GM19467 (cell line): ENCODE measurements around the gene FOXA1.

ENCODE experiments used
- ATAC-seq: cut with Tn5 transposase; IDR thresholded peaks from one replicate; pipeline ENCODE4 v1.9.1; 2021; ENCODE audit warnings: mild to moderate bottlenecking, moderate library complexity; ENCODE audit not compliant: unreplicated experiment

FOXA1 gene

DNA sequence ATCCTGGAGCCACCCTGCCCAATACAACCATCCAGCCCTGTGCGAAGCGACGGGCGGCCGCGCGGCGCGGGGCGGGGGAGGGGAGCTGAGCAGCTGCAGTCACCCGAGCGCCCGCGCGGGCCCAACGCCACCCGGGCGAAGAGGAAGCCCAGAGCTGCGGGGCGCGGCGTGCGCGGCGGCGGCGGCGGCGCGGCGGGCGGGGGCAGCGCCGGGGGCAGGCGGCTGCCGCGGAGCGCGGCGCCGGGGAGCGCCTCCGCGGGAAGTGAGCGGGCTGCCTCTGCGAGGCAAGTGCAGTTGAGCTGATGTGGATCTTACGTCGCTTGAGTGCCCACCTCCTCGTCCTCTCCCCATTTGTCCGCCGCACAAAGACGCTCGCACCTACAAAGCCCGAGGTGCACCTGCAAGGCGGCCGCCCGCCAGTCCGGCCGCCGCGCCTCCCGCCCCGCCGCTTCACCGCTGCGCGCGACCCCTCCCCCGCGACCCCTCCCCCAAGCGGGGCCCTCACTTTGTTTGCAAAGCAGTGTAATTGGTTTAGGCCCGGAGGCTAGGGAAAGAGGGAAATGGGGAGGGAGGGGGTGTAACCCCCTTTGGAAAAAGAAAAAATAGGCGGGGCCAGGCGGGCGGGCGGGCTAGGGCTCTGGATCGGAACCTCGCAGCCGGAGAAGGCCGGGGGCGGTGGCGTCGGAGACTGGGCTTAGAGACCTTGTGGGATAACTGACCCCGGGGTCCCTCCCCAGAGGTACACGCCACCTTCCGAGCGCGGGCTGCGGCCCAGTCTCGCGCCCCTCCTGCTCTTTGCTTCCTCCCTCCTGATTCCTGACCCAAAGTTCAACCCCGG, at the start of gene FOXA1, which contains the start of gene TTC6:
FOXA1 (minus strand) TSS at position 279 of the 838 bp plus-strand sequence; CDS start at position 2, 277 bp downstream.
TTC6 (plus strand) TSS at position 659 of the 838 bp plus-strand sequence. CDS start 26,436 bp downstream, outside the sequence.
- no peak for ATAC-seq

- no peak for ATAC-seq
Observed at GRCh38 chr14:37643701-37644100, 48.7 kb upstream of the FOXA1 start.

DNA sequence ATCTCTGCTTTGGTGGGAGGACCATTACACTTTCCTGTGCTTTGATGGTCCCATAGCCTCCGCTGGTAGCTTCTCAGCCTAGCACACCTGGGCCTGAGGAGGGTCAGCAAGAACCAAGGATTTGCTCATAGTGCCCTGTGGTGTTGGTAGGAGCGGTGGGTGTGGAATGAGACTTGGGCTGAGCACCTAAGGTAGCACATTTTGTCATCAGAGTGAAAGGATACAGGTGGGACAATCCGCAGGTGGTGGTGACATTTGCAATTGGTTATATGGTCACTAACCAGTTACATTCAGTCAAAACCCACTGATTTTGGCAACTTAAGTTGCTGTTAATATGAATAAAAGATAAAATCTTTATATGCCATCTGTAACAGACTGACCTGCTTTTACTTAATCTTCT, 47.1 kb upstream of the FOXA1 start:
- no peak for ATAC-seq

GRCh38 chr14:37641117-37641516, 46.1 kb upstream of the FOXA1 start:
- ATAC-seq, result no peak

- no peak for ATAC-seq
Observed at GRCh38 chr14:37638599-37638998, 43.5 kb upstream of the FOXA1 start.

DNA sequence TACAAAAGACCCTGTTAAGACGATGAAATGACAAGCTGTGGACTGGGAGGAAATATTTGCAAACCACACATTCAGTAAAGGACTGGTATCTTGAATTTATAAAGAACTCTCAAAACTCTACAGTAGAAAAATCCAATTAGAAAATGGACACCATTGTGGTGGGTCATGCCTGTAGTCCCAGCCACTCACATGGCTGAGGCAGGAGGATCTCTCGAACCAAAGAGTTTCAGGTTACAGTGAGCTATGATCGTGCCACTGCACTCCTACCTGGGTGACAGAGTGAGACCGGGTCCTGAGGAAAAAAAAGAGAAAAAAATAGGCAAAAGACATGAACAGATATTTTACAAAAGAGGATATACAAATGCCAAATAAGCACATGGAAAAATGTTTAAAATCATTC, 42.3 kb upstream of the FOXA1 start:
- ATAC-seq, result no peak

DNA sequence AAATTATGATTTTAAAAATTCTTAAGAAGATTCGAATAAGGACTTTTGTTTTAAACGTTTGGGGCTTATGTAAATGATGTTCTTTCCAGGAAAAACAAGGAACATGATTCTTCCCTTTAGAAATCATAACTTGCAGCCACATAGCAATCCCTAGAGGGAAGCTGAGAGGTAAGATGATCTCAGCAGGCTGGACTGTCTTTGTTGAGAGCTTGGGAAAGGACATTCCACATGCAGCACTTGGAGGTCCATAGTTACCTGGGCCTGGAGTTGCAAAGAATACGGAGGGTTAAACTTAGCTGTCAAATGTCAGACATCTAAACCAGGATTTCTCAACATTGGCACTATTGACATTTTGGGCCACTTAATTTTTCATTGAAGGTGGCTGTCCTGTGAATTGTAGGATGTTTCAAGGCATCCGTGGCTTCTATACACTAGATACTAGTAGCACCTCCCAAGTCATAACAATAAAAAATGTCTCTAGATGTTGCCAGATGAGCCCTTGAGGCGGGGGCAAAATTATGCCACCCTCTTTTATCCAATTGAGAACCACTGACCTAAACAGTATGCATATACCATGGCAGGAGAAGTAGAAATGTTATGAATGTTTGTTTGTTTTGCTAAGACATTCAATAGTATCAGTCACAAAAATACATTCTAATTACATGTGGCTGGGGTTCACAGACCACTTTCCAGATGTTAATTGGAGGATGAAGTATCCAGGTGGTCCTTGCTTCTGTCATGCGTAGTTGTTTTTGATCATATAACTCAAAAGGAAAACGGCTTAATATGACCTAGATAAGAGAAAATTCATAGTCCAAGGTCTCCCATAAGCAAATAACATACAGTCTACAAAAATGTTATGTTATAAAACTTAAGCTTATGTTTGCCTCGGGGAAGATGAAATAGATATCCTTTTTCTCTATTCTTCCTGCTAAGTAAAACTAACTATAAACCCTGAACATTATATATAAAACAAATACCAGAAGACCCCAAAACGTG, 30.8 kb upstream of the FOXA1 start:
- no peak for ATAC-seq

GRCh38 chr14:37623971-37624370, 28.9 kb upstream of the FOXA1 start:
- no peak for ATAC-seq

- no peak for ATAC-seq
Observed at GRCh38 chr14:37623426-37623951, 28.4 kb upstream of the FOXA1 start.

- no peak for ATAC-seq
Observed at GRCh38 chr14:37622231-37622923, 27.3 kb upstream of the FOXA1 start.

GRCh38 chr14:37620856-37621255, 25.8 kb upstream of the FOXA1 start:
- no peak for ATAC-seq

GRCh38 chr14:37618498-37619028, 23.5 kb upstream of the FOXA1 start:
- no peak for ATAC-seq

DNA sequence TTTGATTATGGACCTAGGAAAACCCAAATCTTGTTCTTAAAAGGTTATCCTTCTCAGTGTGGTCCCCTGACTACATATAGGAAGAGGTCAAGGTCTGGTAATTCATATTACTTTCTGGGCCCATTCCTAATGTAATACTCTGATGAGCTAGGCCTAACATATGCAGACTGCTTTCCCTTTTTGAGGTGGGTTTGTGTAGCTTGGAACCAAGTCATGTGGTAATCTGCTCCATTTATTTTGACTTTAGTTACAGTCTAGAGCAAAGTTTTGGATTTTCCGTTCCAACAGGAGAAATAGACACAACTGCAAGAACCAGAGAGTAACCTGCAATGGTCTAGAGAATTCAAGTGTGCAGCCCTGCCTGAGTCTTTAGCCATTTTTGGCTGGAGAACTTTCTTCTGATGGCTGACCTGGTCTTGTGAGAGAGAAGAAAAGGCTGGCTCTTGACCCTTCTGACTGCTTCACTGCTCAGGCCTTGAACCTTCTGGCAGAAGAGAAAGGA, 22.9 kb upstream of the FOXA1 start:
- ATAC-seq, result no peak

DNA sequence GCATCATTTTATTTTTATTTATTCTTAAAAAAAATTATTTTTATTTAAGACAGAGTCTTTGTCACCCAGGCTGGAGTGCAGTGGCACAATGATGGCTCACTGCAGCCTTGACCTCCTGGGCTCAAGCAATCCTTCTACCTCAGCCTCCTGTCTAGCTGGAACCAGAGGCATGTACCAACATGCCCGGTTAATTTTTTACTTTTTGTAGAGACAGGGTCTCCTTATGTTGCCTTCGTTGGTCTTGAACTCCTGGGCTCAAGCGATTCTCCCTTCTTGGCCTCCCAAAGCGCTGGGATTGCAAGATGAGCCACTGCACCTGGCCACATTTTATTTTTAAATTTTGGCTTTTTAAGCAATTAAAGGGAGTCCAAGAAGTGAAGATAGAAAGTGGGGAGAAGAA, 21.8 kb upstream of the FOXA1 start:
- ATAC-seq, result no peak

DNA sequence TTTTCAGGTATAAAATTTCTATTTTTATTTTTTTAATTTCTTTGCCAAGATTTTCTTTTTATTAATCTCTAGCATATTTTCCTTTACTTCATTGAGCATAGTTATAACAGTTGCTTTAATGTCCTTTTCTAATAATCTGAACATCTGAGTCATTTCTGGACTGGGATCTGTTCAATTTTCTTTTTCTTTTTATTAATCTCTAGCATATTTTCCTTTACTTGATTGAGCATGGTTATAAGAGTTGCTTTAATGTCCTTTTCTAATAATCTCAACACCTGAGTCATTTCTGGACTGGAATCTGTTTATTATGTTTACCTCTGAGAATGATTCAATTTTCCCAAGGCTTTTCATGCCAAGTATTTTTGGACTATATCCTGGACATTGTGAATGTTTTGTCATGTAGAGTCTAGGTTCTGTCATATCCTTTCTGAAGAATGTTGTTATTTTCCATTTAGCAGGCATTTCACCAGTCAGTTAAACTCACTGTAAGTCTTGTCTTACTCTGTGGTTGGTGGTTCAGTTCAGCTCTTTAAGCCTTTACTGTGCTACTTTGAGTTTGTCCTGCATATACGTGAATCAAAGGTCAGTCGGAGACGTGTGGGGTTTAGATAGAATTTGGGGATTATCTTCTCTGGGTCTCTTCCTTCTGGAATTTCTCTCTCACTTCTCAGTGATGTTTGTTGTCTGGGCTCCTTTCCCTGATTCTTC, 20.7 kb upstream of the FOXA1 start:
- no peak for ATAC-seq

DNA sequence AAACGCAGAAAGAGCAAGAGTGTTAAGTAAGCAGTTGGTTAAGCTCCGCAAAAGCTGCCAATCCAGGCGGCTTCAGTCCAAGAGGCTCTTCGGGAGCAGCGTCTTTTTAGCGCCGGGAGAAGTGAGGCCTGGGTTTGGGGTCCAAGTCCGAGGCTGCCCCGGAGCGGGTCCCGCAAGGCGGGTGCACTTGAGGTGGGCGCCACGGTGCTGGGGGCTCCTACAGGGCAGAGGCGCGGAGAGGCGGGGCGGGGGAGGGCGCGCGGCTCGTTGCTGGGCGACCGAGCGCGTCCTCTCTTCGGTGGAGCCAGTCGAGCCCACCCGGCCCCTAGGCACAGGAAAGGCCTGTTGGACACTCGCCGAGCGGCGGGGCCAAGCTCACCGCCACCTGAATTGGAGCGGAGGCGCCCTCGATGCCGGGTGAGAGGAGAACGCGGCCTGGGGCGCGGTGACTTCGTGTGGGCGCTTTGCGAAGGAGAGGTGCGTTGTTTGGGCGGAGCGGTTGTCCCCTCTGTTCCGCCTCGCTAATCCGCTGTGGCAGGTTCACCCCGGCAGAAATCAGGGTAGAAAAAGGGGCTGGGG, 16.0 kb upstream of the FOXA1 start:
- no peak for ATAC-seq

- ATAC-seq, result no peak
Observed at GRCh38 chr14:37608649-37609048, 13.6 kb upstream of the FOXA1 start.

DNA sequence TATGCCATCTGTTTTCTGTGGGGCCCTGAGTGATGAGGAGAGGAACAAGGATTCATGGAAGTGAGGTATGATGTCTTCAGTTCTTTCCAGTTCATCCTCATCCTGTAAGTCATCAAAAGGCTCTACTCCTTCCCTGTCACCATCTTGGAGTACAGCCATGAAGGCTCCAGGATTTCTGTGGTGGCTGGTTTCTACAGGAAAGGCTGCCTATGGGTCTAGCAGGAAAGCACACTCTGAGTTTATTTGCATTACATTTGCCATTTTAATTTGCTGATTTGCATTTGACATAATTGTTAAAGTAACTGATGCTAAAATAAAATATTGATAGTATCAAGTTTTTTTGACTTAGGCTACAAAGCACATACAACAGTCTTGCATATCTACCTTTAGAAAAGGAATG, 11.6 kb upstream of the FOXA1 start:
- no peak for ATAC-seq

DNA sequence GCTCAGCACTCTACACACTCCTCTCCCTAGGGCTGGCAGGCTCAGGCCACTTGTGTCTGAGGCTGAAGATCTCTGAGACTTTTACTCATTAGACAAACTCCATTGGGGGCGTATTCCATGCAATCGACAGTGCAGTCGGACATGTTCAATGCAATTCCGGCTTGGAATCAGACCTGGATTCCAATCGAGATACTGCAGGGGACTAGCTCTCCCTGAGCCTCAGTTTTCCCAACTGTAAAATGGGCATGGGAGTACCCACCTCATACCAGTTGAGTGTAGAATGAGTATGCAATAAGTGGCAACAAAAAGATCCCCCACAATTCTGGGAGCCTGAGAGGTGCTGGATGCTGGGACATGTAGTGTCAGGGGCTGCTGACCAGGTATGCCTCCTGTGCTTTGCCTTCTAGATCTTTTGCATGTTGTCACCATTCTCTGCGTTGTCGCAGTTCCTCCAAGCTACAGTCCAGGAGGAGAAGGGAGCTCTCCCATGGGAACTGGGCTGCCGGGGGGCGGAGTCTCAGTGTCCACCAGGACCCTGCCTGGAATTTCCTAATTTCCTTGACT, 8.7 kb upstream of the FOXA1 start:
- ATAC-seq, result no peak
